ENCODE results near the gene ZNF428.

DNA sequence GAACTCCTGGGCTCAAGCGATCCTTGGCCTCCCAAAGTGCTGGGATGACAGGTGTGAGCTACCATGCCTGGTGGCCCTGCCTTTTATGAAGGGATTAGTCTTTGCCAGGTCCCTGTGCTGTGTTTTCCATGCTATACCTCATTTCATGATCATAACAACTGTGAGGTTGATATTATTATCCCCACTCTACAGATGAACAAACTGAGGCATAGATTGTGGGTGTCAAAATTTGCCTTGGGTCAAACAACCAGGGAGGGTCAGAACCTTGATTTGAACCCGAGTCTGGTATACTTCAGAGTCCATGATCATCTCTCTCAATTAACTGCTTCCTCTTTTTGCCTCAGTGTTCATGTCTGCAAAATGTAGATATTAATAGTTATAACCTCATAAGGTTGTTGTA is 36.9 kb downstream of the ZNF428 start:
- TF ChIP-seq SPI1 (IDR thresholded peaks at IDR 0.05; ENCODE audit: borderline replicate concordance, low read depth): no peak
- TF ChIP-seq, protein P1, sequence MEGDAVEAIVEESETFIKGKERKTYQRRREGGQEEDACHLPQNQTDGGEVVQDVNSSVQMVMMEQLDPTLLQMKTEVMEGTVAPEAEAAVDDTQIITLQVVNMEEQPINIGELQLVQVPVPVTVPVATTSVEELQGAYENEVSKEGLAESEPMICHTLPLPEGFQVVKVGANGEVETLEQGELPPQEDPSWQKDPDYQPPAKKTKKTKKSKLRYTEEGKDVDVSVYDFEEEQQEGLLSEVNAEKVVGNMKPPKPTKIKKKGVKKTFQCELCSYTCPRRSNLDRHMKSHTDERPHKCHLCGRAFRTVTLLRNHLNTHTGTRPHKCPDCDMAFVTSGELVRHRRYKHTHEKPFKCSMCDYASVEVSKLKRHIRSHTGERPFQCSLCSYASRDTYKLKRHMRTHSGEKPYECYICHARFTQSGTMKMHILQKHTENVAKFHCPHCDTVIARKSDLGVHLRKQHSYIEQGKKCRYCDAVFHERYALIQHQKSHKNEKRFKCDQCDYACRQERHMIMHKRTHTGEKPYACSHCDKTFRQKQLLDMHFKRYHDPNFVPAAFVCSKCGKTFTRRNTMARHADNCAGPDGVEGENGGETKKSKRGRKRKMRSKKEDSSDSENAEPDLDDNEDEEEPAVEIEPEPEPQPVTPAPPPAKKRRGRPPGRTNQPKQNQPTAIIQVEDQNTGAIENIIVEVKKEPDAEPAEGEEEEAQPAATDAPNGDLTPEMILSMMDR (IDR thresholded peaks at IDR 0.05; ENCODE audit: insufficient read depth, low read length): no peak
- TF ChIP-seq POLR2AphosphoS5 (IDR thresholded peaks at IDR 0.05; ENCODE audit: low read depth): no peak
- TF ChIP-seq, protein P2, sequence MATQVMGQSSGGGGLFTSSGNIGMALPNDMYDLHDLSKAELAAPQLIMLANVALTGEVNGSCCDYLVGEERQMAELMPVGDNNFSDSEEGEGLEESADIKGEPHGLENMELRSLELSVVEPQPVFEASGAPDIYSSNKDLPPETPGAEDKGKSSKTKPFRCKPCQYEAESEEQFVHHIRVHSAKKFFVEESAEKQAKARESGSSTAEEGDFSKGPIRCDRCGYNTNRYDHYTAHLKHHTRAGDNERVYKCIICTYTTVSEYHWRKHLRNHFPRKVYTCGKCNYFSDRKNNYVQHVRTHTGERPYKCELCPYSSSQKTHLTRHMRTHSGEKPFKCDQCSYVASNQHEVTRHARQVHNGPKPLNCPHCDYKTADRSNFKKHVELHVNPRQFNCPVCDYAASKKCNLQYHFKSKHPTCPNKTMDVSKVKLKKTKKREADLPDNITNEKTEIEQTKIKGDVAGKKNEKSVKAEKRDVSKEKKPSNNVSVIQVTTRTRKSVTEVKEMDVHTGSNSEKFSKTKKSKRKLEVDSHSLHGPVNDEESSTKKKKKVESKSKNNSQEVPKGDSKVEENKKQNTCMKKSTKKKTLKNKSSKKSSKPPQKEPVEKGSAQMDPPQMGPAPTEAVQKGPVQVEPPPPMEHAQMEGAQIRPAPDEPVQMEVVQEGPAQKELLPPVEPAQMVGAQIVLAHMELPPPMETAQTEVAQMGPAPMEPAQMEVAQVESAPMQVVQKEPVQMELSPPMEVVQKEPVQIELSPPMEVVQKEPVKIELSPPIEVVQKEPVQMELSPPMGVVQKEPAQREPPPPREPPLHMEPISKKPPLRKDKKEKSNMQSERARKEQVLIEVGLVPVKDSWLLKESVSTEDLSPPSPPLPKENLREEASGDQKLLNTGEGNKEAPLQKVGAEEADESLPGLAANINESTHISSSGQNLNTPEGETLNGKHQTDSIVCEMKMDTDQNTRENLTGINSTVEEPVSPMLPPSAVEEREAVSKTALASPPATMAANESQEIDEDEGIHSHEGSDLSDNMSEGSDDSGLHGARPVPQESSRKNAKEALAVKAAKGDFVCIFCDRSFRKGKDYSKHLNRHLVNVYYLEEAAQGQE (IDR thresholded peaks at IDR 0.05; ENCODE audit: insufficient replicate concordance, low read depth): no peak
- no peak for TF ChIP-seq GABPA (IDR thresholded peaks at IDR 0.05; ENCODE audit: low read depth)
